ENCODE data around the gene FGF11. TPM values are rescaled to one million over a fixed set of nuclear protein-coding genes. Genes with fewer than 3 reads are reported as not detected.

FGF11 gene
- total and polyA plus RNA-seq, 7 experiments from 2014 or later: 0.09 to 39.7 (median 3.3) TPM; not detected in 1

Other genes starting within 250 kb of the FGF11 start
Only the 30 nearest of the 40 such genes appear.
- gene CTDNEP1, start 187.8 kb upstream of the FGF11 start, total RNA-seq: 100 to 1,000 TPM in 4 of 5 experiments, 10 to 100 TPM in 1; 96.8 to 173 (median 133) TPM
- 10 to 100 TPM; 38.3 to 45.4 TPM for gene CTDNEP1, start 187.8 kb upstream of the FGF11 start, polyA plus RNA-seq
- 10 to 100 TPM; 26.9 to 49.1 (median 32.9) TPM for gene ELP5, start 187.3 kb upstream of the FGF11 start, total RNA-seq
- gene ELP5, start 187.3 kb upstream of the FGF11 start, polyA plus RNA-seq: 10 to 100 TPM; 60.4 to 89.9 TPM
- 1 to 10 TPM in 2 of 5 experiments, under 1 TPM in 3; 0.29 to 3.8 (median 0.81) TPM for gene CLDN7, start 177.0 kb upstream of the FGF11 start, total RNA-seq
- 1 to 10 TPM; 1.7 to 2.9 TPM for gene CLDN7, start 177.0 kb upstream of the FGF11 start, polyA plus RNA-seq
- not detected for gene SLC2A4, start 157.8 kb upstream of the FGF11 start, total RNA-seq
- not detected for gene SLC2A4, start 157.8 kb upstream of the FGF11 start, polyA plus RNA-seq
- gene YBX2, start 144.9 kb upstream of the FGF11 start, total RNA-seq: under 1 TPM in 3 of 5 experiments, not detected in 2; 0.27 to 0.64 (median 0.40) TPM
- gene YBX2, start 144.9 kb upstream of the FGF11 start, polyA plus RNA-seq: not detected
- gene EIF5A, start 131.9 kb upstream of the FGF11 start, total RNA-seq: 100 to 1,000 TPM; 237 to 666 (median 453) TPM
- gene EIF5A, start 131.9 kb upstream of the FGF11 start, polyA plus RNA-seq: 100 to 1,000 TPM; 158 to 558 TPM
- gene GPS2, start 124.2 kb upstream of the FGF11 start, total RNA-seq: 100 to 1,000 TPM in 3 of 5 experiments, 10 to 100 TPM in 2; 72.6 to 145 (median 107) TPM
- gene GPS2, start 124.2 kb upstream of the FGF11 start, polyA plus RNA-seq: 100 to 1,000 TPM in 1 of 2 donors, 10 to 100 TPM in 1; 80.1 to 134 TPM
- 10 to 100 TPM; 42.6 to 92.6 (median 50.1) TPM for gene NEURL4, start 110.2 kb upstream of the FGF11 start, total RNA-seq
- gene NEURL4, start 110.2 kb upstream of the FGF11 start, polyA plus RNA-seq: 1 to 10 TPM; 1.1 to 2.5 TPM
- 100 to 1,000 TPM; 482 to 708 (median 599) TPM for gene ACAP1, start 103.0 kb upstream of the FGF11 start, total RNA-seq
- 100 to 1,000 TPM; 234 to 337 TPM for gene ACAP1, start 103.0 kb upstream of the FGF11 start, polyA plus RNA-seq
- gene KCTD11, start 87.3 kb upstream of the FGF11 start, total RNA-seq: 10 to 100 TPM in 1 of 5 experiments, 1 to 10 TPM in 4; 2.7 to 13.7 (median 4.0) TPM
- 1 to 10 TPM in 1 of 2 donors, under 1 TPM in 1; 0.83 to 1.1 TPM for gene KCTD11, start 87.3 kb upstream of the FGF11 start, polyA plus RNA-seq
- not detected for gene TMEM95, start 84.4 kb upstream of the FGF11 start, total RNA-seq
- not detected for gene TMEM95, start 84.4 kb upstream of the FGF11 start, polyA plus RNA-seq
- 10 to 100 TPM in 4 of 5 experiments, 1 to 10 TPM in 1; 1.5 to 23.4 (median 13.9) TPM for gene TNK1, start 58.4 kb upstream of the FGF11 start, total RNA-seq
- 1 to 10 TPM; 5.8 to 7.4 TPM for gene TNK1, start 58.4 kb upstream of the FGF11 start, polyA plus RNA-seq
- gene PLSCR3, start 45.0 kb upstream of the FGF11 start, total RNA-seq: 100 to 1,000 TPM in 1 of 5 experiments, 10 to 100 TPM in 4; 74.8 to 142 (median 85.0) TPM
- 100 to 1,000 TPM; 162 to 212 TPM for gene PLSCR3, start 45.0 kb upstream of the FGF11 start, polyA plus RNA-seq
- 10 to 100 TPM; 31.5 to 58.5 (median 48.2) TPM for gene TMEM256, start 35.4 kb upstream of the FGF11 start, total RNA-seq
- 10 to 100 TPM; 45.2 to 64.9 TPM for gene TMEM256, start 35.4 kb upstream of the FGF11 start, polyA plus RNA-seq
- 10 to 100 TPM in 3 of 5 experiments, 1 to 10 TPM in 2; 1.6 to 17.8 (median 11.9) TPM for gene NLGN2, start 31.7 kb upstream of the FGF11 start, total RNA-seq
- gene NLGN2, start 31.7 kb upstream of the FGF11 start, polyA plus RNA-seq: under 1 TPM; 0.20 to 0.28 TPM
- not detected for gene SPEM1, start 19.2 kb upstream of the FGF11 start, total RNA-seq
- not detected for gene SPEM1, start 19.2 kb upstream of the FGF11 start, polyA plus RNA-seq
- not detected for gene SPEM2, start 13.9 kb upstream of the FGF11 start, total RNA-seq
- not detected for gene SPEM2, start 13.9 kb upstream of the FGF11 start, polyA plus RNA-seq
- gene SPEM3, start 10.7 kb upstream of the FGF11 start, total RNA-seq: not detected
- gene SPEM3, start 10.7 kb upstream of the FGF11 start, polyA plus RNA-seq: not detected
- 10 to 100 TPM in 3 of 5 experiments, 1 to 10 TPM in 2; 8.2 to 19.1 (median 16.5) TPM for gene TMEM102, start 4.1 kb upstream of the FGF11 start, total RNA-seq
- 10 to 100 TPM in 1 of 2 donors, 1 to 10 TPM in 1; 8.5 to 26.1 TPM for gene TMEM102, start 4.1 kb upstream of the FGF11 start, polyA plus RNA-seq
- 10 to 100 TPM in 1 of 5 experiments, 1 to 10 TPM in 4; 6.0 to 14.6 (median 7.2) TPM for gene CHRNB1, start 5.5 kb downstream of the FGF11 start, total RNA-seq
- 10 to 100 TPM; 14.9 to 24.8 TPM for gene CHRNB1, start 5.5 kb downstream of the FGF11 start, polyA plus RNA-seq
- gene ZBTB4, start 40.1 kb downstream of the FGF11 start, total RNA-seq: 10 to 100 TPM; 30.3 to 89.2 (median 64.1) TPM
- 10 to 100 TPM; 15.3 to 25.5 TPM for gene ZBTB4, start 40.1 kb downstream of the FGF11 start, polyA plus RNA-seq
- under 1 TPM in 1 of 5 experiments, not detected in 4; 0.16 TPM for gene SLC35G6, start 41.9 kb downstream of the FGF11 start, total RNA-seq
- gene SLC35G6, start 41.9 kb downstream of the FGF11 start, polyA plus RNA-seq: not detected
- 100 to 1,000 TPM; 165 to 501 (median 225) TPM for gene POLR2A, start 44.9 kb downstream of the FGF11 start, total RNA-seq
- 10 to 100 TPM; 43.6 to 82.4 TPM for gene POLR2A, start 44.9 kb downstream of the FGF11 start, polyA plus RNA-seq
- 10 to 100 TPM; 27.3 to 82.4 (median 36.9) TPM for gene TNFSF12, start 109.5 kb downstream of the FGF11 start, total RNA-seq
- 10 to 100 TPM; 25.4 to 36.1 TPM for gene TNFSF12, start 109.5 kb downstream of the FGF11 start, polyA plus RNA-seq
- 10 to 100 TPM in 1 of 5 experiments, 1 to 10 TPM in 4; 2.0 to 45.6 (median 4.4) TPM for gene TNFSF13, start 119.2 kb downstream of the FGF11 start, total RNA-seq
- gene TNFSF13, start 119.2 kb downstream of the FGF11 start, polyA plus RNA-seq: 1 to 10 TPM; 1.1 to 1.5 TPM
- 10 to 100 TPM; 35.0 to 43.8 (median 40.8) TPM for gene SENP3, start 122.4 kb downstream of the FGF11 start, total RNA-seq
- 10 to 100 TPM; 13.2 to 20.6 TPM for gene SENP3, start 122.4 kb downstream of the FGF11 start, polyA plus RNA-seq
- 100 to 1,000 TPM in 1 of 5 experiments, 10 to 100 TPM in 2, 1 to 10 TPM in 2; 6.8 to 176 (median 18.8) TPM for gene CD68, start 140.1 kb downstream of the FGF11 start, total RNA-seq
- gene CD68, start 140.1 kb downstream of the FGF11 start, polyA plus RNA-seq: under 1 TPM; 0.12 to 0.21 TPM
- gene MPDU1, start 144.3 kb downstream of the FGF11 start, total RNA-seq: 10 to 100 TPM; 25.4 to 79.8 (median 31.4) TPM
- gene MPDU1, start 144.3 kb downstream of the FGF11 start, polyA plus RNA-seq: 10 to 100 TPM; 39.1 to 52.3 TPM
- gene SOX15, start 150.6 kb downstream of the FGF11 start, total RNA-seq: 1 to 10 TPM in 2 of 5 experiments, under 1 TPM in 3; 0.44 to 1.6 (median 0.56) TPM
- gene SOX15, start 150.6 kb downstream of the FGF11 start, polyA plus RNA-seq: not detected
- gene FXR2, start 175.4 kb downstream of the FGF11 start, total RNA-seq: 10 to 100 TPM; 24.6 to 46.9 (median 34.0) TPM
- 10 to 100 TPM in 1 of 2 donors, 1 to 10 TPM in 1; 5.5 to 21.6 TPM for gene FXR2, start 175.4 kb downstream of the FGF11 start, polyA plus RNA-seq